Measurements from ENCODE around the gene CDH4. TPM values are rescaled to one million over a fixed set of nuclear protein-coding genes. Genes with fewer than 3 reads are reported as not detected.

Gene CDH4
- total and polyA plus RNA-seq, 2 of the 8 experiments (the other 6 are each of a cell fraction or from before 2014, with no cell fraction given), result 4.3 to 7.9 TPM

- H3K79me2 ChIP-seq (ENCODE audit: control insufficient read depth in 1 of 2, insufficient read depth in 2 of 2, low read length in 2 of 2), result no peaks in the 10 kb centered on the region
- H3K4me1 ChIP-seq (replicated peaks in 1 of 4; ENCODE audit: control insufficient read depth in 3 of 4, insufficient read depth in 4 of 4, low read length in 3 of 4), result peaks cover 0 to 11% (median 3%) of the 10 kb centered on the region in 4 experiments; a peak in 4 of 7 replicates
- DNase-seq (ENCODE audit: low read depth in 1 of 2, low spot score in 2 of 2) (peak; percentile 25 to 81), FAIRE-seq (no peak)
- H3K79me1 ChIP-seq (ENCODE audit: low read depth, low read length), result no peaks in the 10 kb centered on the region
- H2AK5ac ChIP-seq (ENCODE audit: low read depth, low read length), result no peak overlapping the region
- H3K27me3 ChIP-seq (replicated peaks in 1 of 4; ENCODE audit: control insufficient read depth in 3 of 4, extremely low read depth in 1 of 4, insufficient read depth in 3 of 4, low read length in 3 of 4), result peaks cover 0 to 2% (median 0%) of the 10 kb centered on the region in 4 experiments; a peak in 4 of 7 replicates
- H3K4ac ChIP-seq (replicated peaks; ENCODE audit: insufficient read length, low read depth, low read length), result no peak overlapping the region
- no peak overlapping the region for H2BK120ac ChIP-seq (replicated peaks; ENCODE audit: low read depth, low read length)
- H3K18ac ChIP-seq (ENCODE audit: extremely low read depth, low read length), result no peak overlapping the region
- POLR2A ChIA-PET (ENCODE audit: partially characterized antibody), result no interaction called here
- H2BK15ac ChIP-seq (ENCODE audit: low read length), result no peak overlapping the region
- no peak overlapping the region for H2BK20ac ChIP-seq (ENCODE audit: low read length)
- H4K91ac ChIP-seq (replicated peaks; ENCODE audit: insufficient read length, low read length), result no peak overlapping the region
- WGBS, 2 experiments (ENCODE audit: extremely low coverage in 1 of 2, insufficient coverage in 1 of 2, insufficient read length in 1 of 2, insufficient replicate concordance in 2 of 2, low coverage in 1 of 2, low lambda C conversion rate in 2 of 2, missing lambda C conversion rate in 1 of 2), result 85% methylated on average over 15 of the region's 15 CpGs; no CpG with 5 or more reads in 1 of the 2 experiments
- H2BK5ac ChIP-seq (ENCODE audit: low read depth, low read length), result no peak overlapping the region
- peak overlapping the region; percentile 80; the same call in 1 of the 2 replicates for H4K8ac ChIP-seq (ENCODE audit: extremely low read depth, insufficient read depth, low read length)
- no peaks in the 10 kb centered on the region; the same call in 1 of the 2 replicates for H3K23me2 ChIP-seq (ENCODE audit: low read depth, low read length)
- no peak overlapping the region for H3K4me3 ChIP-seq (ENCODE audit: extremely low read depth in 1 of 4, insufficient read depth in 2 of 4, low read depth in 3 of 4, low read length in 4 of 4)
- no peaks in the 10 kb centered on the region for H3K36me3 ChIP-seq (ENCODE audit: control insufficient read depth in 2 of 4, insufficient read depth in 4 of 4, low read length in 3 of 4)
- no peak overlapping the region for H2AFZ ChIP-seq (ENCODE audit: low read length)
- CTCF ChIA-PET (ENCODE audit: partially characterized antibody), result interaction anchor here (0.7 to 2.0 kb wide), 16 partner anchors 9 to 356 kb away, joined by 3 to 7 read pairs (median 4); no protein-coding TSS in a partner anchor
- H3K23ac ChIP-seq (ENCODE audit: insufficient read length), result no peak overlapping the region
- no peak overlapping the region for H3K56ac ChIP-seq (replicated peaks; ENCODE audit: insufficient read length, low read depth, low read length)
- no peak overlapping the region for H2BK12ac ChIP-seq (ENCODE audit: low read depth, low read length)
- no peak overlapping the region for H3K9ac ChIP-seq (replicated peaks in 1 of 4; ENCODE audit: extremely low read depth in 1 of 4, low read depth in 3 of 4, low read length in 3 of 4)
- H3K4me2 ChIP-seq (ENCODE audit: insufficient read depth in 1 of 2, low read depth in 2 of 2, low read length in 2 of 2), result no peak overlapping the region
- no peak overlapping the region for H3K27ac ChIP-seq (ENCODE audit: low read depth, low read length)
- H3K9me3 ChIP-seq (ENCODE audit: insufficient read depth in 2 of 2, low read depth in 1 of 2, low read length in 1 of 2), result no peaks in the 10 kb centered on the region
- H3K14ac ChIP-seq (ENCODE audit: insufficient read length), result no peak overlapping the region
- no peak overlapping the region for H4K5ac ChIP-seq (ENCODE audit: insufficient read length, low read depth, low read length)
- no peaks in the 10 kb centered on the region for H4K20me1 ChIP-seq (replicated peaks in 1 of 2; ENCODE audit: control insufficient read depth in 1 of 2, insufficient read depth in 2 of 2, low read length in 2 of 2)
- TF ChIP-seq GABPA (IDR thresholded peaks at IDR 0.05; ENCODE audit: borderline replicate concordance, insufficient read depth, low read length) (no peak), JUND (IDR thresholded peaks at IDR 0.05; ENCODE audit: low read length) (0 out of 2 replicates have a peak, but pooled peaks have one; percentile 18), HDAC6 (IDR thresholded peaks at IDR 0.05; ENCODE audit: low read depth, low read length) (no peak), EGR1 (IDR thresholded peaks at IDR 0.05; ENCODE audit: borderline replicate concordance, low read depth, low read length) (peak; percentile 64; the same call in 1 of the 2 replicates), RXRA (IDR thresholded peaks at IDR 0.05; ENCODE audit: insufficient read depth, low read depth, low read length) (no peak), SRF (IDR thresholded peaks at IDR 0.05; ENCODE audit: low read depth, low read length) (no peak), TEAD4 (IDR thresholded peaks at IDR 0.05; ENCODE audit: low read depth, low read length) (peak; percentile 70), HDAC2 (IDR thresholded peaks at IDR 0.05; ENCODE audit: borderline replicate concordance in 1 of 2, low read depth in 2 of 2, low read length in 2 of 2) (no peak), RAD21 (IDR thresholded peaks at IDR 0.05 in 1 of 2, conservative IDR thresholded peaks at IDR 0.05 in 1 of 2; ENCODE audit: low read depth in 2 of 2, low read length in 2 of 2) (peak; percentile 83 to 93), NANOG (IDR thresholded peaks at IDR 0.05; ENCODE audit: insufficient read depth, low read depth, low read length, poor library complexity, severe bottlenecking) (no peak)
Measured at GRCh38 chr20:61560361-61560853, 308.3 kb downstream of the CDH4 start.

Measured in H1 (cell line).